ENCODE results near the gene PLXDC2.

PLXDC2 gene

GRCh38 chr10:19915816-19916215, 99.6 kb downstream of the PLXDC2 start:
- DNase-seq = no peak

- no peak for DNase-seq
These were observed 101.7 kb downstream of the PLXDC2 start for GRCh38 chr10:19917751-19918478.

- no peak for DNase-seq
These were observed 102.6 kb downstream of the PLXDC2 start for GRCh38 chr10:19918794-19919193.

GRCh38 chr10:19919671-19920070, 103.4 kb downstream of the PLXDC2 start:
- DNase-seq = no peak

- no peak for DNase-seq
These were observed 104.0 kb downstream of the PLXDC2 start for GRCh38 chr10:19920075-19920726.

GRCh38 chr10:19921300-19922140, 105.3 kb downstream of the PLXDC2 start:
- DNase-seq = no peak

GRCh38 chr10:19922236-19922963, 106.2 kb downstream of the PLXDC2 start:
- DNase-seq = no peak

GRCh38 chr10:19925064-19925463, 108.8 kb downstream of the PLXDC2 start:
- no peak for DNase-seq

- DNase-seq = no peak
These were observed 112.7 kb downstream of the PLXDC2 start for GRCh38 chr10:19928936-19929335.

- DNase-seq = no peak
These were observed 113.4 kb downstream of the PLXDC2 start for GRCh38 chr10:19929506-19930140.

- DNase-seq = no peak
These were observed 115.0 kb downstream of the PLXDC2 start for GRCh38 chr10:19930936-19931893.

- no peak for DNase-seq
These were observed 115.8 kb downstream of the PLXDC2 start for GRCh38 chr10:19931894-19932590.

GRCh38 chr10:19932806-19933371, 116.7 kb downstream of the PLXDC2 start:
- no peak for DNase-seq

- no peak for DNase-seq
These were observed 117.5 kb downstream of the PLXDC2 start for GRCh38 chr10:19933772-19934171.

- DNase-seq = no peak
These were observed 118.9 kb downstream of the PLXDC2 start for GRCh38 chr10:19935176-19935575.

- DNase-seq = no peak
These were observed 120.1 kb downstream of the PLXDC2 start for GRCh38 chr10:19936289-19936688.

- DNase-seq = no peak
These were observed 121.8 kb downstream of the PLXDC2 start for GRCh38 chr10:19937989-19938388.

- no peak for DNase-seq
These were observed 125.1 kb downstream of the PLXDC2 start for GRCh38 chr10:19941206-19941880.

GRCh38 chr10:19944911-19945663, 128.9 kb downstream of the PLXDC2 start:
- DNase-seq = no peak
